Upper lobe of left lung (tissue), 6 donors: ENCODE results near the gene TC2N. TPM values are rescaled to one million over a fixed set of nuclear protein-coding genes. Genes with fewer than 3 reads are reported as not detected.
"Not testable (repeated sequence)": the region's sequence is repeated elsewhere in the genome, so short reads cannot be mapped to it uniquely, and the experiment has no call there.

Experiments
- ATAC-seq, 2 donors: fragments of 200-7000 bp; cut with Tn5 transposase; one replicate each; pipeline ENCODE4 v1.9.1; 2022; ENCODE audit warnings: mild to moderate bottlenecking in 2 of 2, moderate library complexity in 2 of 2; ENCODE audit not compliant: low FRiP score in 2 of 2
- DNase-seq, 2 donors: peaks; one replicate each; pipeline ENCODE4 v3.0.0-alpha.2; 2019 to 2020
- H3K27ac ChIP-seq, 4 donors: fragments of 200-600 bp; sonication (generic); one replicate each; pipeline ENCODE4 v1.5.1; 2016 to 2019
- H3K27me3 ChIP-seq, 4 donors: fragments of 200-600 bp; sonication (generic); one replicate each; pipeline ENCODE4 v1.5.1; 2017 to 2019
- H3K36me3 ChIP-seq, 4 donors: fragments of 200-600 bp; sonication (generic); one replicate each; pipeline ENCODE4 v1.5.1; 2016 to 2019
- H3K4me1 ChIP-seq, 4 donors: fragments of 200-600 bp; sonication (generic); one replicate each; pipeline ENCODE4 v1.5.1; 2018 to 2019
- H3K4me3 ChIP-seq, 4 donors: fragments of 200-600 bp; sonication (generic); one replicate each; pipeline ENCODE4 v1.5.1; 2017 to 2019; ENCODE audit warnings: mild to moderate bottlenecking in 2 of 4, moderate library complexity in 1 of 4
- H3K9me3 ChIP-seq, 4 donors: fragments of 200-600 bp; sonication (generic); one replicate each; pipeline ENCODE4 v1.5.1; 2018 to 2019
- CTCF ChIP-seq, 6 experiments: fragments of 450-650 bp in 4 of 6; fragments of 200-600 bp in 2 of 6; sonication (generic) in 2 of 6; IDR thresholded peaks; one replicate each; pipeline ENCODE4 v1.5.1; 2016 to 2019; ENCODE audit warnings: antibody characterized with exemption in 6 of 6
- EP300 ChIP-seq, 4 donors: sonication (generic); formaldehyde crosslinking; IDR thresholded peaks; one replicate each; pipeline ENCODE4 v1.5.1; 2017; ENCODE audit warnings: antibody characterized with exemption in 4 of 4, control low read depth in 2 of 4
- POLR2A ChIP-seq, 4 donors: fragments of 450-650 bp; IDR thresholded peaks; one replicate each; pipeline ENCODE4 v1.5.1; 2016 to 2017; ENCODE audit warnings: antibody characterized with exemption in 4 of 4, mild to moderate bottlenecking in 2 of 4
- POLR2AphosphoS5 ChIP-seq, 2 donors: sonication (generic); formaldehyde crosslinking; IDR thresholded peaks; one replicate each; pipeline ENCODE4 v1.5.1; 2017; ENCODE audit warnings: antibody characterized with exemption in 2 of 2
- WGBS, 2 donors: methylation state at CpG; one replicate each; pipeline ENCODE4 v1.1.5; 2017 to 2018; 5-methylcytosine and 5-hydroxymethylcytosine counted together
- total RNA-seq, 6 donors: library from RNA; depleted of rRNA in 4 of 6; stranded (reverse); fragments of >200 nt in 4 of 6; gene quantifications; one replicate each; pipeline versions ENCODE4 v1.1.0 to v1.2.1, GENCODE V29; 2016 to 2021
- donor health status: DM: no; HTN: no; CAD: no; lungs with moderate emphysema.
- donor health status: DM: no; HTN: yes; CAD: no; lungs with severe emphysema.

Gene TC2N
- total RNA-seq, 6 donors from 2014 or later, result 21.0 to 121 (median 49.6) TPM

GRCh38 chr14:91845652-91846051, 21.7 kb downstream of the TC2N start:
- no peaks in the 10 kb centered on the region for H3K9me3 ChIP-seq
- H3K27ac ChIP-seq, result no peak overlapping the region
- H3K4me1 ChIP-seq, result no peaks in the 10 kb centered on the region
- ATAC-seq, result no peak
- no peak for DNase-seq
- no peak overlapping the region for H3K4me3 ChIP-seq
- H3K27me3 ChIP-seq, result no peaks in the 10 kb centered on the region
- 69 to 80% methylated on average over 2 of the region's 2 CpGs for WGBS, 2 donors
- no peak for TF ChIP-seq CTCF (IDR thresholded peaks at IDR 0.05)
- no peaks in the 10 kb centered on the region for H3K36me3 ChIP-seq

DNA sequence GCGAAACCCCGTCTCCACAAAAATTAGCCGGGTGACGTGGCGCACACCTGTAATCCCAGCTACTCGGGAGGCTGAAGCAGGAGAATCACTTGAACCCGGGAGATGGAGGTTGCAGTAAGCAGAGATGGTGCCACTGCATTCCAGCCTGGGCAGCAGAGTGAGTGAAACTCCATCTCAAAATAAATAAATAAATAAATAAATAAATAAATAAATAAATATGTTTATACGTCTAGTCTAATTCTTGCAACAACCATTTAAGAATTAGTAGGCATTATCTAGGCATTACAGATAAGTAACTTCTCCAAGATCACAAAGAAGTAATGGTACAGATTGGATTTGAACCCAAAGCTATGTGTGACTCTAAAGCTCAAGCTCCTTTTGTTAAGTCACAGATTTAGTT, 22.3 kb downstream of the TC2N start:
- WGBS, 2 donors, result 97 to 99% methylated on average over 8 of the region's 8 CpGs
- H3K4me1 ChIP-seq, H3K27me3 ChIP-seq, H3K9me3 ChIP-seq, H3K4me3 ChIP-seq, ATAC-seq, H3K27ac ChIP-seq, H3K36me3 ChIP-seq, DNase-seq: not testable (repeated sequence)

GRCh38 chr14:91844029-91844428, 23.3 kb downstream of the TC2N start:
- Histone ChIP-seq H3K4me1 (no peaks in the 10 kb centered on the region), H3K9me3 (no peaks in the 10 kb centered on the region), H3K27ac (no peak overlapping the region), H3K36me3 (no peaks in the 10 kb centered on the region), H3K4me3 (no peak overlapping the region), H3K27me3 (no peaks in the 10 kb centered on the region)
- ATAC-seq, result peak in 1 of 2 donors; percentile 25
- WGBS, 2 donors, result 73 to 74% methylated on average over 4 of the region's 4 CpGs
- no peak for DNase-seq
- TF ChIP-seq POLR2A (IDR thresholded peaks at IDR 0.05) (no peak), EP300 (IDR thresholded peaks at IDR 0.05) (no peak), POLR2AphosphoS5 (IDR thresholded peaks at IDR 0.05) (no peak), CTCF (IDR thresholded peaks at IDR 0.05) (no peak)

DNA sequence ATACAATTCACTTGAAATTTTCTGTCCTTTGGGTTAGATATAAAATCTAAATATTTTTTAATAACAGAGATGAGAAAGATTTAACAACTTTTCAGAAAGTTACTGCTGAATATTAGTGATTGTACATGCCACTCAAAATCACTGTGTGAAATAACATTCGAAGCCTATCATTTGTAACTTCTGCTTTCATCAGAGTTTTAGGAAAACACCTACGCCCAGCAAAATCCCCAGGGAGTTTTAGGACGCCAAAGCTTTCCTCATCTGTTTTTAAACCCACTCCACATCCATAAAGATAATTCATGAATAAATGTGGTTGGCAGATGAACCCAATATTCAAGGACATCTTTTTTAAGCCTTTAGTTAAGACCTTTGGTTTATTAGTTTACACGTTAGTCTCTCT, 23.9 kb downstream of the TC2N start:
- no peaks in the 10 kb centered on the region for H3K9me3 ChIP-seq
- WGBS, 2 donors, result 83 to 91% methylated on average over 4 of the region's 4 CpGs
- no peak for DNase-seq
- H3K27me3 ChIP-seq, result no peaks in the 10 kb centered on the region
- TF ChIP-seq EP300 (IDR thresholded peaks at IDR 0.05) (no peak), POLR2A (IDR thresholded peaks at IDR 0.05) (no peak), POLR2AphosphoS5 (IDR thresholded peaks at IDR 0.05) (no peak), CTCF (IDR thresholded peaks at IDR 0.05) (no peak)
- no peaks in the 10 kb centered on the region for H3K36me3 ChIP-seq
- H3K4me3 ChIP-seq, result no peak overlapping the region
- ATAC-seq, result peak in 1 of 2 donors; percentile 14
- no peak overlapping the region for H3K27ac ChIP-seq
- H3K4me1 ChIP-seq, result no peaks in the 10 kb centered on the region

DNA sequence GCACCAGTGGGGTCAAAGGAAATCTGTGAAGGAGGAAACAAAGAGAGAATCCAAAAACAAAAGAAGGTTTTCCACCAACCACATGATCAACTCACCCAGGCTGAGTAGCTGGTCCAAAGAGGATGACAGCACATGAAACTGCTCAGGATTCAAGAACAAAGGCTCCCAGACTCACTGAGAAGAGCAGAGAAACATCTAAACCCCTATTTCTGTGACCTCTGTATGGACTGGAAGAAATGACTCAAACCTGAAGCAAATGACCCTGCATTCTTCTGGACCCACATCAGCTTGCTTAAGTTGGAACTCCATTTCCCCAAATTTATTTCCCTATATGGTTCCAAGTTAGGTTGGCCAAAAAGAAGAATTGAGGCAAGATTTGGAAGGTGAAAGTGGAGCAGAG, 26.3 kb downstream of the TC2N start:
- Histone ChIP-seq H3K36me3 (no peaks in the 10 kb centered on the region), H3K4me1 (peaks cover 5 to 14% (median 8%) of the 10 kb centered on the region in 4 donors), H3K27ac (no peak overlapping the region), H3K27me3 (peaks cover 0 to 6% (median 3%) of the 10 kb centered on the region in 4 donors), H3K4me3 (no peak overlapping the region), H3K9me3 (no peaks in the 10 kb centered on the region)
- ATAC-seq (no peak), DNase-seq (no peak)
- TF ChIP-seq POLR2A (IDR thresholded peaks at IDR 0.05) (no peak), CTCF (IDR thresholded peaks at IDR 0.05) (no peak), POLR2AphosphoS5 (IDR thresholded peaks at IDR 0.05) (no peak), EP300 (IDR thresholded peaks at IDR 0.05) (no peak)
